ENCODE measurements around the gene TUBGCP6.
"Not testable (repeated sequence)": the region's sequence is repeated elsewhere in the genome, so short reads cannot be mapped to it uniquely, and the experiment has no call there.

TUBGCP6 gene

GRCh38 chr22:50281957-50282356 is 37.1 kb upstream of the TUBGCP6 start:
- H3K27ac Mint-ChIP-seq: no peak overlapping the region

GRCh38 chr22:50281384-50281760 is 36.5 kb upstream of the TUBGCP6 start:
- H3K27me3 Mint-ChIP-seq: no peaks in the 10 kb centered on the region
- no peak for DNase-seq
- no peaks in the 10 kb centered on the region for H3K9me3 Mint-ChIP-seq
- peak; percentile 9 for ATAC-seq
- H3K4me3 Mint-ChIP-seq: no peak overlapping the region
- no peak overlapping the region for H3K27ac Mint-ChIP-seq
- H3K4me1 Mint-ChIP-seq: no peaks in the 10 kb centered on the region

More at GRCh38 chr22:50281957-50282356, 37.1 kb upstream of the TUBGCP6 start:
- Mint-ChIP-seq H3K4me3 (no peak overlapping the region), H3K9me3 (no peaks in the 10 kb centered on the region), H3K27me3 (no peaks in the 10 kb centered on the region), H3K4me1 (no peaks in the 10 kb centered on the region)
- DNase-seq (no peak), ATAC-seq (no peak)

- Mint-ChIP-seq H3K4me1 (no peaks in the 10 kb centered on the region), H3K27me3 (no peaks in the 10 kb centered on the region), H3K4me3 (no peak overlapping the region), H3K9me3 (no peaks in the 10 kb centered on the region), H3K27ac (no peak overlapping the region)
- no peak for ATAC-seq
- no peak for DNase-seq
These were observed 36.0 kb upstream of the TUBGCP6 start for GRCh38 chr22:50280708-50281383.

- Mint-ChIP-seq H3K27ac (no peak overlapping the region), H3K9me3 (no peaks in the 10 kb centered on the region), H3K27me3 (no peaks in the 10 kb centered on the region), H3K4me1 (peaks cover 7% of the 10 kb centered on the region), H3K4me3 (no peak overlapping the region)
- ATAC-seq: no peak
- no peak for DNase-seq
These were observed 35.3 kb upstream of the TUBGCP6 start for GRCh38 chr22:50280022-50280707.

- Mint-ChIP-seq H3K9me3 (no peaks in the 10 kb centered on the region), H3K4me3 (no peak overlapping the region), H3K27me3 (peaks cover 3% of the 10 kb centered on the region), H3K4me1 (peaks cover 11% of the 10 kb centered on the region), H3K27ac (no peak overlapping the region)
- DNase-seq (no peak), ATAC-seq (no peak)
These were observed 34.3 kb upstream of the TUBGCP6 start for GRCh38 chr22:50278956-50279619.

GRCh38 chr22:50278461-50278860 is 33.6 kb upstream of the TUBGCP6 start:
- peaks cover 11% of the 10 kb centered on the region for H3K4me1 Mint-ChIP-seq
- H3K27ac Mint-ChIP-seq: no peak overlapping the region
- peaks cover 8% of the 10 kb centered on the region for H3K27me3 Mint-ChIP-seq
- H3K9me3 Mint-ChIP-seq: no peaks in the 10 kb centered on the region
- no peak overlapping the region for H3K4me3 Mint-ChIP-seq
- DNase-seq (no peak), ATAC-seq (no peak)

GRCh38 chr22:50277761-50278160 is 32.9 kb upstream of the TUBGCP6 start:
- DNase-seq (no peak), ATAC-seq (no peak)
- Mint-ChIP-seq H3K4me1 (peaks cover 11% of the 10 kb centered on the region), H3K9me3 (no peaks in the 10 kb centered on the region), H3K27ac (no peak overlapping the region), H3K4me3 (no peak overlapping the region), H3K27me3 (peaks cover 12% of the 10 kb centered on the region)

GRCh38 chr22:50276143-50276542 is 31.3 kb upstream of the TUBGCP6 start:
- H3K27ac Mint-ChIP-seq: no peak overlapping the region
- peaks cover 20% of the 10 kb centered on the region for H3K27me3 Mint-ChIP-seq
- peaks cover 13% of the 10 kb centered on the region for H3K4me1 Mint-ChIP-seq
- ATAC-seq: peak; percentile 78
- no peak overlapping the region for H3K4me3 Mint-ChIP-seq
- DNase-seq: peak; percentile 65 to 75
- H3K9me3 Mint-ChIP-seq: no peaks in the 10 kb centered on the region

GRCh38 chr22:50275181-50276055 is 30.6 kb upstream of the TUBGCP6 start:
- Mint-ChIP-seq H3K9me3 (no peaks in the 10 kb centered on the region), H3K27ac (no peak overlapping the region), H3K4me1 (peaks cover 20% of the 10 kb centered on the region), H3K4me3 (no peak overlapping the region), H3K27me3 (peaks cover 20% of the 10 kb centered on the region)
- DNase-seq (no peak), ATAC-seq (no peak)

GRCh38 chr22:50274771-50275170 is 29.9 kb upstream of the TUBGCP6 start:
- Mint-ChIP-seq H3K9me3 (no peaks in the 10 kb centered on the region), H3K27ac (no peak overlapping the region), H3K4me3 (no peak overlapping the region), H3K27me3 (peaks cover 20% of the 10 kb centered on the region), H3K4me1 (peaks cover 21% of the 10 kb centered on the region)
- ATAC-seq (no peak), DNase-seq (no peak)

GRCh38 chr22:50274311-50274710 is 29.5 kb upstream of the TUBGCP6 start:
- DNase-seq: peak in 1 of 2 donors; percentile 42
- Mint-ChIP-seq H3K4me1 (peaks cover 26% of the 10 kb centered on the region), H3K27me3 (peaks cover 23% of the 10 kb centered on the region), H3K4me3 (no peak overlapping the region), H3K27ac (no peak overlapping the region), H3K9me3 (no peaks in the 10 kb centered on the region)
- no peak for ATAC-seq

GRCh38 chr22:50273781-50274180 is 29.0 kb upstream of the TUBGCP6 start:
- not testable (repeated sequence) for H3K27ac Mint-ChIP-seq, H3K4me3 Mint-ChIP-seq, ATAC-seq, H3K9me3 Mint-ChIP-seq, DNase-seq
- Mint-ChIP-seq H3K27me3 (peaks cover 28% of the 10 kb centered on the region), H3K4me1 (peaks cover 31% of the 10 kb centered on the region)

- not testable (repeated sequence) for H3K4me3 Mint-ChIP-seq, H3K27ac Mint-ChIP-seq, H3K9me3 Mint-ChIP-seq, DNase-seq, ATAC-seq
- Mint-ChIP-seq H3K4me1 (peaks cover 35% of the 10 kb centered on the region), H3K27me3 (peaks cover 32% of the 10 kb centered on the region)
These were observed 28.5 kb upstream of the TUBGCP6 start for GRCh38 chr22:50273352-50273751.

GRCh38 chr22:50272044-50272802 is 27.4 kb upstream of the TUBGCP6 start:
- H3K9me3 Mint-ChIP-seq: no peaks in the 10 kb centered on the region
- DNase-seq (no peak), ATAC-seq (no peak)
- peaks cover 37% of the 10 kb centered on the region for H3K27me3 Mint-ChIP-seq
- peak overlapping the region in 1 of 2 donors; percentile 41 for H3K4me3 Mint-ChIP-seq
- H3K4me1 Mint-ChIP-seq: peaks cover 40% of the 10 kb centered on the region
- H3K27ac Mint-ChIP-seq: no peak overlapping the region

GRCh38 chr22:50271519-50271970 is 26.7 kb upstream of the TUBGCP6 start:
- Mint-ChIP-seq H3K4me1 (peaks cover 40% of the 10 kb centered on the region), H3K27me3 (peaks cover 37% of the 10 kb centered on the region), H3K4me3 (peak overlapping the region; percentile 65 to 85), H3K9me3 (no peaks in the 10 kb centered on the region), H3K27ac (peak overlapping the region in 1 of 2 donors; percentile 59)
- ATAC-seq (peak; percentile 21), DNase-seq (peak in 1 of 2 donors; percentile 57)

All from stimulated activated naive CD8-positive, alpha-beta T cell treated with anti-CD3 and anti-CD28 coated beads, Interleukin-15, amount 100 ng/mL, for 72 hours (primary cell).